ENCODE measurements around the gene CREB3L1.

Gene CREB3L1

DNA sequence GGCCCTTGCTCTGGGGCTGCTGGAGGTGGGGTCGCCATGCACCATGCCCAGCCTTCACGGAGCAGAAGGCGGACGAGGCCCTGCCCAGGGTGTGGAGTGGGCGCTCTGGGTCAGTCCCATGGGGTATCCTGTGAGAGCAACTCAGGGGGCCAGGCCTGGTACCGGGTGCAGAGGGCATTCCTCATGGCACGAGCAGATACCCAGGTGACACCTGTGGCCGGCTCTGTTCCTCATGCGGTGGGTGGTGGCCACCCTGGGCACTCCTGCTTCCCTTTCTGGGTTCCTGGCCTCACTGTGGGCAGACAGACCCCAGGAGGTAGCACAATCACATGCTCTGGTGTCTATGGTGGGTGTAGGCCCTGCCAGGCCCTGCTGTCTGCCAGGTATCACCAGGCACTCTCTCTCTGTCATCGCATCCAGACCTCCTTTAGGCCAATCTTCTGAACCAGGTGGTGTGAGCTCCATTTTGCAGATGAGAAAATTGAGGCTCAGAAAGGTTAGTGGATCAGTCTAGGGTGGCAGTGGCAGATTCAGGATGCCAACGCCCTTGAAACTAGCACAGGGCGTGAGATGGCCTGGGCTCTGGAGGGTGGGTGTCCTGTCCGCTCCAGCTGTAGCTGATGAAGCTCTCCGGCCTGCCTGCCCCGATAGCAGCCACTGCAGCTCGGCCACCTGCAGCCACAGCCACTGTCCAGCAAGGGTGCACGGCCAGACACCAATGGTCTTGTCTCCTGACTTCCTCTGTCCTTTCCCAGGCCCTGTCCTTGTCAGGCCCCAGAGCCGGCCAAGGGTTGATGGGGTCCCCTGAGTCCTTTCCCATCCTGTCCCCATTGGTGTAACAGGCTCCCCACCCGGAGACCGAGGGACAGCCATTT, 84.9 kb downstream of the CREB3L1 start:
- Mint-ChIP-seq H3K27me3 (no peaks in the 10 kb centered on the region), H3K36me3 (peaks cover 6% of the 10 kb centered on the region), H3K4me3 (peak overlapping the region; percentile 73), H3K27ac (peak overlapping the region; percentile 71), H3K9me3 (no peaks in the 10 kb centered on the region), H3K4me1 (peaks cover 57% of the 10 kb centered on the region)
- CTCF ChIA-PET: interaction anchor here (1.5 to 11.2 kb wide), 3 partner anchors 9 to 21 kb away, joined by 4 to 255 read pairs (median 6); no protein-coding TSS in a partner anchor
- DNase-seq: no peak

DNA sequence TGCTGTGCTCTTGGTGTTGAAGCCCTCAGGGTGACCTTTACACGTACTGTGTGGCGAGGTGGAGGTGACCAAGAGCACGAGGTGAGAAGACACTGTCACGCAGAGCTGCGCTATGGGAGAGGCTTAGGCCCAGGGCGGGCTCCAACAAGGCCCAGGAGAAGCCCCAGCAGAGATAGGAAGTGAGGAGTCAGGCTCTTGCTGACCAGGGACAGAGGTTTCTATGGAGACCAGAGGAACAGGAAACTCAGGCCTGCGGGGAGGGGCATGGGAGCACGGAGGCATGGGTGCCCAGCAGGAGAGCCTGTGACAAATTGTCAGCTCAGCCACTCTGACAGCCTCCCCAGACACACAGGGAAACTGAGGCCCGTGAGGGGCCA, 85.6 kb downstream of the CREB3L1 start:
- Mint-ChIP-seq H3K4me3 (no peak overlapping the region), H3K9me3 (no peaks in the 10 kb centered on the region), H3K27ac (peak overlapping the region; percentile 71), H3K27me3 (no peaks in the 10 kb centered on the region), H3K36me3 (peaks cover 8% of the 10 kb centered on the region), H3K4me1 (peaks cover 54% of the 10 kb centered on the region)
- DNase-seq: no peak
- CTCF ChIA-PET: interaction anchor here (1.5 to 11.2 kb wide), 2 partner anchors 12 to 21 kb away, joined by 4 to 255 read pairs; no protein-coding TSS in a partner anchor

DNA sequence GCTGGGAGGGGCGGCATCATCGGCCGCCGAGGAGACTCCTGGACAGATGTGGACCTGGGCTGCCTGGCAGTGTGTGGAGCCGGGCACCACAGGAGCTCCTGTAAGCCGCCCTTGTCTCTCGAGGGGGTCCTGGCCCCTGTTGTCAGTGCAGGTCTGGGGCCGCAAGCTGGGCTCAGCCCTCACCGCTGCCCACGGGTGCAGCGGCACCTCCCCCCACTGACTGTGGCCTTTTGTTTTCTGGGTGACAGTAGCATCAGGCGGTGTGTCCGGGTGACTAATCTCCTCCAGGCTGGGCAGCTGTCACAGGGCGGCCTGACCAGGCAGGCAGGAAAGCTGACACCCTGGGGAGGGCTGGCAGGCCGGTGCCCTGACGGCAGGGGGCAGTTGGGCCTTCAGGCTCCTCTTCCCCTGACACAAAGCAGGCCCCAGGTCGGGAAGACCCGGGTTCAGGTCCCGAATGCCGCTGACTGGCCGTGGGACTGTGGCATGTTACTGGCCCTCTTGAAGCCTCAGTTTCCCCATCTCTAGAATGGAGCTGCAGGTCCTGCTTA, 86.1 kb downstream of the CREB3L1 start:
- H3K4me1 Mint-ChIP-seq: peaks cover 52% of the 10 kb centered on the region
- H3K27me3 Mint-ChIP-seq: no peaks in the 10 kb centered on the region
- H3K27ac Mint-ChIP-seq: no peak overlapping the region
- H3K4me3 Mint-ChIP-seq: no peak overlapping the region
- DNase-seq: no peak
- peaks cover 12% of the 10 kb centered on the region for H3K36me3 Mint-ChIP-seq
- CTCF ChIA-PET: interaction anchor here (1.5 to 11.2 kb wide), 2 partner anchors 12 to 20 kb away, joined by 4 to 255 read pairs; no protein-coding TSS in a partner anchor
- no peaks in the 10 kb centered on the region for H3K9me3 Mint-ChIP-seq

DNA sequence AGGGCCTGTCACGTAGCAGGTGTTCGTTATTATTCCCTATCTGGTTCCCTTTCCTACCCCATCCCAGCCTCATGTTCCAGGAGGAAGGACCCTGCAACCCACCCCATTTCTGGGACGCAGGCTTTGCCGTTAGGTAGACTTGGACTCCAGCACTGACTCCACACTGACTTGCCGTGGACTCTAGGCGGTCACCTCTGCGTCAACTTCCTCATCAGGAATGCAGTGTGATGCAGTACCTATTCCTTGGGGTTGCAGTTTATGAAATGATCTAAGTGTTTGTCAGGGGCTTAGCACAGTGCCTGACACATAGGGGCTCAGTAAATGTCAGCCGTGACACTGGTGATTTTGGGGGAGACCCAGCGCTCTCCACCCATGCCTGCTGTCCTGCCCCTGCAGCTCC, 86.6 kb downstream of the CREB3L1 start:
- H3K9me3 Mint-ChIP-seq: no peaks in the 10 kb centered on the region
- H3K27me3 Mint-ChIP-seq: no peaks in the 10 kb centered on the region
- H3K36me3 Mint-ChIP-seq: peaks cover 14% of the 10 kb centered on the region
- H3K27ac Mint-ChIP-seq: no peak overlapping the region
- DNase-seq: no peak
- no peak overlapping the region for H3K4me3 Mint-ChIP-seq
- CTCF ChIA-PET: interaction anchor here (11.2 kb wide), 1 partner anchor 13 kb away, joined by 255 read pairs; no protein-coding TSS in a partner anchor
- H3K4me1 Mint-ChIP-seq: peaks cover 52% of the 10 kb centered on the region

DNA sequence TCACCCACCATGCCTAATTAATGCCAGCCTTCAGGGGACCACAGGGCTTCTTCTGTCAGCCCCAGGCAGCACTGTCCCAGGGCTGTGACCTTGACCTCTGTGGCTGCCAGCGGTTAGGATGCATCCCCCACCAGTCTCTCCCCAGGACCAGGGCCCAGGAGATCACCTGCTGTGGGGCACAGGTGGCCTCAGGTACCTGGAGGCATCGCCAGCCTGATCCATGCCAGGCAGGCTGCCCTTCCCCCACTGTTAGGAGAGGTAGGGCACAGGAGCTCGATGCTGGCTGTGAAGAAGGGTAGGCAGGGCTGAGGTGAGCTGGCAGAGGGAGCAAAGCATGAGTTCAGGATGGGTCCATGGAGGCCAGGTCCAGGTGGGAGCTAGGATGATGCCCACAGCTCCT, 87.3 kb downstream of the CREB3L1 start:
- peaks cover 56% of the 10 kb centered on the region for H3K4me1 Mint-ChIP-seq
- no peak for DNase-seq
- H3K27me3 Mint-ChIP-seq: no peaks in the 10 kb centered on the region
- peaks cover 19% of the 10 kb centered on the region for H3K36me3 Mint-ChIP-seq
- no peak overlapping the region for H3K27ac Mint-ChIP-seq
- CTCF ChIA-PET: interaction anchor here (1.8 to 11.2 kb wide), 2 partner anchors 13 to 19 kb away, joined by 10 to 255 read pairs; no protein-coding TSS in a partner anchor
- no peaks in the 10 kb centered on the region for H3K9me3 Mint-ChIP-seq
- no peak overlapping the region for H3K4me3 Mint-ChIP-seq

DNA sequence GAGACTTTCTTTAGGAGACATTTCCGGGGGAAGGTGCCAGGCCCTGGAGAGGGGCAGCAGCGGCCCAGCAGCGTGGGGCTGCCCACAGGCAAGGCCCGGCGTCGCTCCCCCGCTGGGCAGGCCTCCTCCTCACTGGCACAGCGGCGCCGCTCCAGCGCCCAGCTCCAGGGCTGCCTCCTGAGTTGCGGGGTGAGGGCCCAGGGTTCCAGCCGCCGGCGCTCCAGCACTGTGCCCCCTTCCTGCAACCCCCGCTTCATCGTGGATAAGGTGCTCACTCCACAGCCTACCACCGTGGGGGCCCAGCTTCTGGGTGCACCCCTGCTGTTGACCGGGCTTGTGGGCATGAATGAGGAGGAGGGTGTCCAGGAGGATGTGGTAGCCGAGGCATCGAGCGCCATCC, 88.8 kb downstream of the CREB3L1 start:
- Mint-ChIP-seq H3K9me3 (no peaks in the 10 kb centered on the region), H3K4me3 (no peak overlapping the region), H3K27me3 (no peaks in the 10 kb centered on the region), H3K36me3 (peaks cover 27% of the 10 kb centered on the region), H3K27ac (no peak overlapping the region), H3K4me1 (peaks cover 45% of the 10 kb centered on the region)
- no peak for DNase-seq
- CTCF ChIA-PET: interaction anchor here (0.6 to 11.2 kb wide), 5 partner anchors 9 to 250 kb away, joined by 3 to 255 read pairs (median 5); no protein-coding TSS in a partner anchor

DNA sequence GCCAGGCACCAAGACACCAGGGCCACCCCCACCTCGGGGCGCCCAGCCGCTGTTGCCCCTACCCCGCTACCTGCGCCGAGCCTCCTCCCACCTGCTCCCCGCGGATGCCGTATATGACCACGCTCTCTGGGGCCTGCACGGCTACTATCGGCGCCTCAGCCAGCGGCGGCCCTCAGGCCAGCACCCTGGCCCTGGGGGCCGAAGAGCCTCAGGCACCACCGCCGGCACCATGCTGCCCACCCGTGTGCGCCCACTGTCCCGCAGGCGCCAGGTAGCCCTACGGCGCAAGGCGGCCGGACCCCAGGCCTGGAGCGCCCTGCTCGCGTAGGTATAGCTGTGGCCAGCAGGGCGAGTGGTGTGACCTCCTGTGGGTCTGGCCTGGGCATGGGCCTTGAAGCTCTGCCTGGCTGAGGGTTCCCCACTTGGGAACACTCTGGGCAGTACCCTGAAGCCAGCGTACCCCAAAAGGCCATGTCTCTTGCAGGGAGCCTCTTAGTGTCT, 89.2 kb downstream of the CREB3L1 start:
- Mint-ChIP-seq H3K4me1 (peaks cover 40% of the 10 kb centered on the region), H3K9me3 (no peaks in the 10 kb centered on the region), H3K36me3 (peaks cover 29% of the 10 kb centered on the region), H3K4me3 (no peak overlapping the region), H3K27ac (no peak overlapping the region), H3K27me3 (no peaks in the 10 kb centered on the region)
- CTCF ChIA-PET: interaction anchor here (0.6 to 11.2 kb wide), 5 partner anchors 9 to 250 kb away, joined by 3 to 255 read pairs (median 5); no protein-coding TSS in a partner anchor
- no peak for DNase-seq

DNA sequence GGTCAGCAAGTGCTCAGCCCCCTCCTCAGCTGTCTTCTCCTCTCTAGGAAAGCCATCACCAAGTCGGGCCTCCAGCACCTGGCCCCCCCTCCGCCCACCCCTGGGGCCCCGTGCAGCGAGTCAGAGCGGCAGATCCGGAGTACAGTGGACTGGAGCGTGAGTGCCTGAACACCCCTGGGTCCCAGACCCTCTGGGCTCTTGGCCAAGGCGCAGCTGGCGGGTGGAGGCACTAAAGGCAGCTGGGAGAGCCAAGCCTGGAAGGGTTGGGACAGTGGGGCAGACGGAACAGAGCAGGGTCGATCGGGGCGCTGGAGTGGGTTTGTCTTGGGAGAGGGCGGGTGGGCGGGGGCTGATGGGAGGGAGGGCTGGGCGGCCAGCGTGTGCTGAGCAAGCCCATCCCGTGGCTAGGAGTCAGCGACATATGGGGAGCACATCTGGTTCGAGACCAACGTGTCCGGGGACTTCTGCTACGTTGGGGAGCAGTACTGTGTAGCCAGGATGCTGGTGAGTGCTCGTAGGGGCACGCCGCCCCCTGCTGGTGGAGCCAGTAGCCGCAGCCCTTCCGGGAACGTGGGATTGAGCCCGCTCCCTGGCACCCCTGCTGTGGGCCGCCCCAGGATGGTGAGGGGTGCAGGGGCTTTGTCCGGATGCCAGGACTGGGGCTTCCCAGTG, 89.9 kb downstream of the CREB3L1 start:
- Mint-ChIP-seq H3K4me1 (peaks cover 34% of the 10 kb centered on the region), H3K36me3 (peaks cover 27% of the 10 kb centered on the region), H3K27me3 (no peaks in the 10 kb centered on the region), H3K9me3 (no peaks in the 10 kb centered on the region), H3K27ac (peak overlapping the region; percentile 67), H3K4me3 (no peak overlapping the region)
- CTCF ChIA-PET: interaction anchor here (1.3 to 11.2 kb wide), 7 partner anchors 10 to 127 kb away, joined by 3 to 255 read pairs (median 5); no protein-coding TSS in a partner anchor
- DNase-seq: peak; percentile 82

DNA sequence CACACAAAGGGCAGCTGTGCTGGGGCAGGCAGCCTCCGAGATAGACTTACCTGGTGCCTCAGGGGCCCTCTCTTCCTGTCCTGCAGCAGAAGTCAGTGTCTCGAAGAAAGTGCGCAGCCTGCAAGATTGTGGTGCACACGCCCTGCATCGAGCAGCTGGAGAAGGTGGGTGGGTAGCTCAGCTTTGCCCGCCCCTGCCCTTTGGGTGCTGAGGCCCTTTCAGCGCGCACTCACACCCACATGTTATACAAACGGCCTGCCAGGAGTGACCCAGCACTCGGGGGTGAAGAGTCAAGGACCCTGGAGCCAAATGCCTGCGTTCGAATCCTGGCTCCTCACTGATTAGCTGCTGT, 90.4 kb downstream of the CREB3L1 start:
- Mint-ChIP-seq H3K4me1 (peaks cover 29% of the 10 kb centered on the region), H3K9me3 (no peaks in the 10 kb centered on the region), H3K27me3 (no peaks in the 10 kb centered on the region), H3K27ac (no peak overlapping the region), H3K36me3 (peaks cover 27% of the 10 kb centered on the region), H3K4me3 (no peak overlapping the region)
- no peak for DNase-seq
- CTCF ChIA-PET: interaction anchor here (1.3 to 11.2 kb wide), 7 partner anchors 10 to 128 kb away, joined by 3 to 255 read pairs (median 5); no protein-coding TSS in a partner anchor

DNA sequence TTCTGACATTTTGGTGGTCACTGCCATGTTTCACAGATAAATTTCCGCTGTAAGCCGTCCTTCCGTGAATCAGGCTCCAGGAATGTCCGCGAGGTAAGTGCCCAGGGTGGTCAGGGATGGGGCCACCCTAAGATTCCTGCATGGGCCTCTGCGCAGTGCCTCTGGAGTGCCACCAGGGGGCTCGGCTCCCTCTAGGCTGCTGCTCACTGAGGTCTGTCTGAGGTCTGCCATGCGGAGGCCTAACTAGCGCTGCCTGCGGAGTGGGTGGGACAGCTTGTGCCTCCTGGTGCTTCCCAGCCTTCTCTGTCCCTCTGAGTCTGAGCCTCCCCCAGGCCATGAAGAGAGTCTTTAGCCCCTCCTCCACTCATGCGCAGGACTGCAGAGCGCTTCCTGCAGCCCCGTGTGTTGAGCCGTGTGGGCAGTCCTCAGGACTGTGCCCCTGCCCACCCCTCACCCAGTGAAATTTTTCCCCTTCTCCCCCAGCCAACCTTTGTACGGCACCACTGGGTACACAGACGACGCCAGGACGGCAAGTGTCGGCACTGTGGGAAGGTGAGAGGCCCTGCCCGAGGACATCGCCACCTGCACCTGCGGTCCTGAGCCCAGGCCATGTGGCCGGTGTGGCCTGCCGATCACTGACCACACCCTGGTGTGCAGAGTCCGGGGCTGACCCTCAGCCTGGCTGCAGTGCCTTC, 92.1 kb downstream of the CREB3L1 start:
- Mint-ChIP-seq H3K27ac (peak overlapping the region; percentile 45), H3K27me3 (no peaks in the 10 kb centered on the region), H3K4me1 (peaks cover 23% of the 10 kb centered on the region), H3K4me3 (no peak overlapping the region), H3K9me3 (no peaks in the 10 kb centered on the region), H3K36me3 (peaks cover 28% of the 10 kb centered on the region)
- CTCF ChIA-PET: interaction anchor here (1.1 to 11.2 kb wide), 4 partner anchors 9 to 139 kb away, joined by 3 to 255 read pairs (median 8); no protein-coding TSS in a partner anchor
- DNase-seq: peak; percentile 68

DNA sequence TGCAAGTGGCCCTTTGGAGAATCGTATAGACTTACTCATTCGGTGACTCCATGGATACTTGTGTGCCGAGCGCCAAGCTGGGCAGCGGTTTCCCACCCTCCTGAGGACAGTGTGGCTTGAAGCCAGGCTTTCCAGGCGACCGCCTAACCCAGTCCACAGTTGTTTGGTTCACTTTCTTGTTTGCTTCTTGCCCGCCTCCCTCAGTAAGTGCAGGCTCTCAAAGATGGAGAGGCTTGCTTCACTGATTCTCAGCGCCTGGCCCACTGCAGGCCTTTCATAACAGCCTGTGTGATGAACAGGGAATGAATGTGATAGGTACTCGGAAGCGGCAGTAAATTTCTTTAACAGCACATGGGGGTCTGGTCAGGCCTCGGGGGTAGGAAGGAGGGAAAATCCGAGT, 92.8 kb downstream of the CREB3L1 start:
- Mint-ChIP-seq H3K4me3 (no peak overlapping the region), H3K9me3 (no peaks in the 10 kb centered on the region), H3K36me3 (peaks cover 28% of the 10 kb centered on the region), H3K4me1 (peaks cover 18% of the 10 kb centered on the region), H3K27ac (no peak overlapping the region), H3K27me3 (no peaks in the 10 kb centered on the region)
- CTCF ChIA-PET: interaction anchor here (2.2 to 11.2 kb wide), 2 partner anchors 9 to 19 kb away, joined by 6 to 255 read pairs; no protein-coding TSS in a partner anchor
- no peak for DNase-seq

Data from activated naive CD4-positive, alpha-beta T cell treated with anti-CD3 and anti-CD28 coated beads, Interleukin-2, amount 10 ng/mL, durations not matched to agents 7 days and 5 days (primary cell).